NCI-H82 treated with DMSO at 0.1 percent for 48 hours (cell line): ENCODE results near the gene ATP8A1.

Experiments used
- DNase-seq: peaks from one replicate; lab custom pipeline; 2025; ENCODE audit not compliant: unreplicated experiment; lab: John Stamatoyannopoulos, UW

The ATP8A1 gene

DNA sequence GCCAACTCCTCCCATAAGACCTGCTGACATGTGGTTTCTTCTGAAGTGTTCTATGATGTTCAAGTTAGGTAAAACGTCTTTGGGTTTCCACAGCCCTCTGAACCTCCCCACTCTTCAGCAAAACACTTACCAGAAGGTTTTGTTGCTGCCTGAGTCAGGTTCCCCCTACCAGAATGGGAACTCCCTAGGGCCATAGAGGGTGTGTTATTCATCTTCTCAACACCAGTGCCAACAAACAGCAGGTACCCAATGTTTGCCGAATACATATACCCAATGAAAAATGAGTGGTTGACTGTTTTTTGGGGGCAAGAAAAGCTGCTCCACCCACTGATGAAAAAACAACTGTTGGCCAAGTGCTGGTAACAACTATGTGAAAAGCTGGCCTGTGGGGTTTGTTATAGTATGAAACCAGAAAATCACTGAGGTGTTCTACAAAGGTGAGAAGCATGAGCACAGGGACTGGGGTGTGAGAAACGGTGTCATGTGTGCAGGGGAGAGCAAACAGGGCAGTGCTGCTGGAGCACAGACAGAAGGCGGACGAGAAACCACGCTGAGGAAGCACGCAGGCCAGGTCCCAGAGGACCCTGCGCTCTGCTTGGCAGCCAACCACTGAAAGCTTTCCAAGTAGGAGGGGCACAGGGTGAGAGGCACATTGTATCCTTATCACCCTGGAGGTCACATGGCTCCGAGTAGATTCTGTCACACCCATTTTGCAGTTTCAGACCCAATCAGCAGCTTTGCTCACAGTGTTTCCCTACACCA lies 28.8 kb downstream of the ATP8A1 start:
- no peak for DNase-seq

- no peak for DNase-seq
Observed at GRCh38 chr4:42626629-42627146, 30.2 kb downstream of the ATP8A1 start.

DNA sequence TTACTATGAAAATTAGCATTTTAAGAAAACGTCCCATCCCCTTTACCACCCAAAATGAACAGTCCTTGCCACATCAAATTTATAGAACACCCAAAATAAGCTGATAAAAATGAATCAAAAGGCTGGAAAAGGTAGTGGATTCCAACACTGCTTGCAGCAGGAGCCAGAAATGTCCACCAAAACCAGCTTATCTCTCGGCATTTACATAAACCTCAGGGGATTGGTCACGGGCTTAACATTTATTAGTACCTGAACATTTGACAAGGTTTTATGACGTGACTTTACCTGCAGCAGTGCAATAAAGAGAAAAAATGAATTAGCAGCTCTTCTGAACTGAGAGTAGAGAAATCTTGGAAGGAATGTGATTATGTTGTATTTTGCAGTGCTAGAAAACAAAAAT lies 31.6 kb downstream of the ATP8A1 start:
- no peak for DNase-seq

- DNase-seq, result no peak
Observed at GRCh38 chr4:42624551-42624950, 32.4 kb downstream of the ATP8A1 start.

GRCh38 chr4:42618023-42618422 lies 38.9 kb downstream of the ATP8A1 start:
- DNase-seq, result no peak

- DNase-seq, result no peak
Observed at GRCh38 chr4:42617030-42617429, 39.9 kb downstream of the ATP8A1 start.

GRCh38 chr4:42616572-42616971 lies 40.3 kb downstream of the ATP8A1 start:
- DNase-seq, result no peak

GRCh38 chr4:42615131-42615763 lies 41.7 kb downstream of the ATP8A1 start:
- no peak for DNase-seq

DNA sequence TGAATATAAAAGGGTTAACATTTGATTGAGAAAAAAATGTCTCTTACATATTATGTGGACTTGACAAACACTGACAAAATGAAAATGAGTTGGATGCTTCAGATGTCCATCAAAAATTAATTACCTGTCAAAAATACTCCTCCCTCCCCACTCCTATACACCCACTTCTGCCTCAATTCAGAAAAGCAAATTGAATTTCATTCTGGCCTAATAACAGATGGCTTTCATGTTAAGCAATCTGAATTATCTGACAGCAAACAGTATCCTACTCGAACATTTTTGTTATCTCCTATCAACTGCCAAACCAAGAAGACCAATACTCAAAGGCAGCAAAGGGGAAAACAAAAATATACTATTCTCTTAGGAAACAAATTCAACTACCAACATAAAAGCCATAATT lies 44.0 kb downstream of the ATP8A1 start:
- DNase-seq, result no peak

DNA sequence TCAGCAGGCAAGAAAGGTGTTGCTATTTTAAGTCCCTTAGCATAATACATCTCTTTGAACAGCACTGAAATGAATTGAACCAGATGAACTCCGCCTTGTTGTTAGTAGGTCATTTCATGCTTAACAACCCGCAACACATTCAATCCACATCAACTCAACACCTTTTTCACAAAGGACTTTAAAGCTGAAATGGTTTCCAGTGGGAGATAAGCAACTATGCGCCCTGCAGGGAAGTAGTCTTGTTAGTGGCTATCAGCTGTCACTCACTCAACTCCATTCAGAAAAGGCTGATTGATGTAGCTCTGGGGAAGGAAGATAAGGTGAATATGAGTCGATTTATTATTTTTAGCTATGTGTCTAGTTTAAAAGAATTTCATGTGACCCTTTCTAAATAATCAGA lies 46.0 kb downstream of the ATP8A1 start:
- no peak for DNase-seq

DNA sequence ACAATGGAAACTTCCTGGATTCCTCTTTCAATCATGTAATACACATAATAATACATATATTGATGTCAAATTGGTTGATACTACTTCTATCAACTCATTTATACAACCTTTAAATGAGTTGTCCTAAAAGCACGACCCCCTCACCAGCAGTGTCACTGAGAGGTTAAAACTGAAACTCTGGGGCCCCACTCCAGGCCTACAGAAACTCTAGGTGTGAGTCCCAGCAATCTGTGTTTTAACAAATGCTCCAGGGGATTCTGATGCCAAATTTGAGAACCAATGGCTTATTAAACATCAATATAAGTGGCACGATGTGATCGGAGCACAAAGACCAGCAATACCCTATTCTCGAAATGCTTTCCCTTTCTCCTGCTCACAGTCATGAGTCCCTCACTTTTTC lies 47.9 kb downstream of the ATP8A1 start:
- no peak for DNase-seq

GRCh38 chr4:42608551-42608950 lies 48.4 kb downstream of the ATP8A1 start:
- no peak for DNase-seq

DNA sequence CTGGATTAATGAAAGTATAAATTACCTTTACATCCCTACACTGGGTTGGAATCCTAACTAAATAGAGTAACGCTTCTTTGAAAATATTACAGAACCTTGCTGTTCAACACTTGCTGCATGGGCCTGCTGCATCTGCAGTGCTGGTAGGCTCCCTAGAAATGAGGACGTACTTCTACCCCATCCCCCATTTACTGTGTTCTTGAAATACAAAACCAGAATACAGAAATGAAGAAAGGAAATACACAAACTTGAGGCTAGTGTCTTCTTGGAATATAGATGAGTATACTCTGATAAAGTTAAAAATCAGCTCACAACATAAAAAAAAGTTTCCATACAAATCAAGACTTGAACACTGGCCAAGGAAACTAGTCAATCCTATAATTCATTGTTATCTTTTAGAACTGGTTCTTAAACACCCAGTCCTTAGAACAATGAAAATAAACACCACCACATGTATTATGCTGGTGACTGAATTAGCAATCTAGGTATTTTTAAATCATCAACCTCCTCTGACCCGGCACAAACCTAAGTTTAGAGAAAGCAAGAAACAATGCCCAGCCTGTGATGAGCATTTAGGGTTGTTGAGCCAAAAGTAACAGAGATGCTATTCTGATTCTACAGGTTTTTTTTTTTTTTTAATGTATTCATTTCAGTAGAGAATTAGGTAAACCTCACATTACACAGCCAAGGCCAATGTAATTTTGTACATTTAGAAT lies 49.7 kb downstream of the ATP8A1 start:
- DNase-seq, result no peak

GRCh38 chr4:42605264-42605663 lies 51.6 kb downstream of the ATP8A1 start:
- no peak for DNase-seq

GRCh38 chr4:42603862-42604261 lies 53.0 kb downstream of the ATP8A1 start:
- DNase-seq, result no peak

- no peak for DNase-seq
Observed at GRCh38 chr4:42600578-42600977, 56.3 kb downstream of the ATP8A1 start.

GRCh38 chr4:42596918-42597317 lies 60.0 kb downstream of the ATP8A1 start:
- no peak for DNase-seq

DNA sequence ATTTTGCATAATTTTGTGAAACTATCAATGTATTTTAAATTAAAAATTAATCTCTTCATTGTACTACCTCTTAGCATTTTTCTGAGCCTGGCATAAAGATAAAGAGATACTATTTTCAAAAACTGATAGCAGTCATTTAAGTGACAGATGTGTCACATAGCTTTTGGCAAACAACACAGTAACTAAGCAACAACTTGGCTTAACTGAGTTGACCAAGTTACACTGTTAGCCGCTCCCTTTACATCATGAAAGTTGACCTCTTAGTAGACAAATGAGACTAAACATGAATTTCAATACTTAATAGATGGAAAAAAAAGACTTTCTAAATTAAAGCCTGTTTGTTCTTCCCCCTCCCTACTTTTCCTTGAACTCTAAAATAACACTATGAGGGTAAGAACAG lies 62.0 kb downstream of the ATP8A1 start:
- DNase-seq, result no peak

DNA sequence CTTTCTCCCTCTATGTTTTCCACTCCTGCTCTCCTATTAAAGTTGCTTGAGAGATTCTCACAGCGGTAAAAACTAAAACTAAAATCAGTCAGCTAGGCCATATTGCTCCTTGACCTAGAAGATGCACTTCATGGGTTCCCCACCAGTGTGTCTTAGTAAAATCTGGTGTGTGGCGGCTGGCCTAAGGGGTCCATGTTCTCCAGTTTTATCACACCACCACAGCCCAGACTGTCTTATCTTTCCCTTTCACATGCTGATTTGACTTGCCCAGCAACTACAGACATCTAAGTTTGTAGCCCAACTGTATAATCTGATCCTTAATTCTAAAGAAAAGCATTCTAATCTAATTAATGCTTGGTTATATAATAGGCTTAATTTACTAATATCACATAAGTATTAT lies 68.0 kb downstream of the ATP8A1 start:
- no peak for DNase-seq

DNA sequence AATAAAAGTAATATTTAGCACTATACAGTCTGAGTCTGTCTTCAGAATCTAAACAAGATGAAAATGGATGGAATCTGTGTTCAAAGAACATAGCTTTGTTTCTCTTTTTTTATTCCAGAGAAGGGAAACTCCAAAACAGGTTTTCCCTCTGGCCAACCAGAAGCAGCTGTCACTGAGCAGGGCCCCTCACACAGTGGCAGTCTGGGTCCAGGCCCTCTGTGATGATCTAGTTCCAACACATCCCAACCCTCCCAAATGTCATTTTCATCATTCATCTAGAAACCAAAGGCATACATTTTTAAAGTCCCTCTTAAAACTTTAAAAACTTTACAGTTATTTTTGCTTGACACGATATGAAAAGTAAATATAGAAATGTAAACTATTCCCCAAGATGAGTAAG lies 70.1 kb downstream of the ATP8A1 start:
- no peak for DNase-seq

GRCh38 chr4:42579903-42580302 lies 77.0 kb downstream of the ATP8A1 start:
- no peak for DNase-seq

GRCh38 chr4:42578187-42578586 lies 78.7 kb downstream of the ATP8A1 start:
- no peak for DNase-seq
